ENCODE data around the gene ATF6B. TPM values are rescaled to one million over a fixed set of nuclear protein-coding genes. Genes with fewer than 3 reads are reported as not detected.
A peak's percentile ranks its signal among the peaks of the same experiment; 100 is the strongest.

The ATF6B gene
- total and polyA plus RNA-seq, 2 of the 13 experiments (the other 11 are each of a cell fraction or from before 2014, with no cell fraction given), result 18.1 to 44.0 TPM

- no peak for TF ChIP-seq CTCF (CRISPR knock-in tag; IDR thresholded peaks at IDR 0.05)
- TF ChIP-seq NR2F1 (CRISPR knock-in tag; IDR thresholded peaks at IDR 0.05), result 0 out of 4 replicates have a peak, but pooled peaks of 1 of the 2 experiments have one; percentile 37
- TF ChIP-seq ZMAT5 (CRISPR knock-in tag; IDR thresholded peaks at IDR 0.05; ENCODE audit: borderline replicate concordance, low read depth), result no peak
- TF ChIP-seq CREM (IDR thresholded peaks at IDR 0.05), result peak; percentile 63
- no peak for TF ChIP-seq CREM (CRISPR knock-in tag; IDR thresholded peaks at IDR 0.05)
- TF ChIP-seq RERE (CRISPR knock-in tag; IDR thresholded peaks at IDR 0.05; ENCODE audit: low read depth), result no peak
- TF ChIP-seq NR1H2 (CRISPR knock-in tag; IDR thresholded peaks at IDR 0.05; ENCODE audit: borderline replicate concordance, low read depth), result no peak
- TF ChIP-seq NR2F6 (IDR thresholded peaks at IDR 0.05), result 0 out of 2 replicates have a peak, but pooled peaks have one; percentile 18
- TF ChIP-seq NR2F6 (CRISPR knock-in tag; IDR thresholded peaks at IDR 0.05), result peak; percentile 51; the same call in 1 of the 2 replicates
- TF ChIP-seq RBM22 (optimal IDR thresholded peaks at IDR 0.05; ENCODE audit: low read length), result no peak
- TF ChIP-seq HBP1 (CRISPR knock-in tag; IDR thresholded peaks at IDR 0.05; ENCODE audit: low read depth), result 0 out of 2 replicates have a peak, but pooled peaks have one; percentile 42
- TF ChIP-seq HHEX (CRISPR knock-in tag; IDR thresholded peaks at IDR 0.05), result 0 out of 2 replicates have a peak, but pooled peaks have one; percentile 3
- TF ChIP-seq CEBPB (IDR thresholded peaks at IDR 0.05; ENCODE audit: borderline replicate concordance, low read depth, low read length), result no peak
- TF ChIP-seq CHD2 (IDR thresholded peaks at IDR 0.05; ENCODE audit: low read depth, low read length), result no peak
- TF ChIP-seq ZBTB3 (CRISPR knock-in tag; IDR thresholded peaks at IDR 0.05; ENCODE audit: borderline replicate concordance, low read depth), result peak; percentile 83
- TF ChIP-seq MTF2 (CRISPR knock-in tag; IDR thresholded peaks at IDR 0.05; ENCODE audit: borderline replicate concordance), result no peak
- no peak for TF ChIP-seq E2F2 (CRISPR knock-in tag; IDR thresholded peaks at IDR 0.05; ENCODE audit: borderline replicate concordance)
- TF ChIP-seq KMT2A (CRISPR knock-in tag; IDR thresholded peaks at IDR 0.05), result no peak; the same call in 1 of the 2 replicates
- no peak for TF ChIP-seq ZNF780A (CRISPR knock-in tag; IDR thresholded peaks at IDR 0.05)
- TF ChIP-seq RFX5 (IDR thresholded peaks at IDR 0.05; ENCODE audit: low read depth, low read length), result no peak
- TF ChIP-seq NFE2L2 (IDR thresholded peaks at IDR 0.05; ENCODE audit: low read length), result no peak
Measured at GRCh38 chr6:32177183-32177787, 49.2 kb upstream of the ATF6B start (continued).

Data from HepG2 (cell line).